Esophagus muscularis mucosa (tissue), 4 donors: ENCODE results near the gene GTPBP3.

Source experiments
- CTCF ChIP-seq, 3 experiments: fragments of 200-600 bp in 2 of 3; fragments of 450-650 bp in 1 of 3; sonication (generic) in 2 of 3; IDR thresholded peaks; one replicate each; pipeline ENCODE4 v1.5.1; 2017 to 2019; ENCODE audit warnings: antibody characterized with exemption in 3 of 3, mild to moderate bottlenecking in 2 of 3, moderate library complexity in 1 of 3
- EP300 ChIP-seq: sonication (generic); formaldehyde crosslinking; IDR thresholded peaks from one replicate; pipeline ENCODE4 v1.6.1; 2017; ENCODE audit warnings: antibody characterized with exemption
- POLR2A ChIP-seq: fragments of 450-650 bp; IDR thresholded peaks from one replicate; pipeline ENCODE4 v1.6.1; 2017; ENCODE audit warnings: antibody characterized with exemption, moderate library complexity, mild to moderate bottlenecking, low read depth

GRCh38 chr19:17304386-17305215 is 32.8 kb upstream of the GTPBP3 start:
- TF ChIP-seq CTCF (IDR thresholded peaks at IDR 0.05) (no peak), EP300 (no peak), POLR2A (no peak)
